GM10847 (cell line): ENCODE data around the gene KANSL1.

Experiments used
- POLR2A ChIP-seq: IDR thresholded peaks from 2 replicates; pipeline ENCODE4 v1.6.1; 2011; ENCODE audit not compliant: insufficient read length; ENCODE audit errors: extremely low read depth

The KANSL1 gene

GRCh38 chr17:46047398-46047797 is 145.8 kb downstream of the KANSL1 start:
- TF ChIP-seq POLR2A, result no peak

GRCh38 chr17:46046957-46047356 is 146.3 kb downstream of the KANSL1 start:
- TF ChIP-seq POLR2A, result no peak

- TF ChIP-seq POLR2A, result no peak
Measured at GRCh38 chr17:46045639-46046038, 147.6 kb downstream of the KANSL1 start.

GRCh38 chr17:46044989-46045388 is 148.2 kb downstream of the KANSL1 start:
- TF ChIP-seq POLR2A, result no peak

- TF ChIP-seq POLR2A, result no peak
Measured at GRCh38 chr17:46044286-46044928, 148.8 kb downstream of the KANSL1 start.

GRCh38 chr17:46043606-46044005 is 149.6 kb downstream of the KANSL1 start:
- TF ChIP-seq POLR2A, result no peak

- TF ChIP-seq POLR2A, result no peak
Measured at GRCh38 chr17:46042925-46043324, 150.3 kb downstream of the KANSL1 start.

- no peak for TF ChIP-seq POLR2A
Measured at GRCh38 chr17:46042246-46042645, 151.0 kb downstream of the KANSL1 start.

- TF ChIP-seq POLR2A, result no peak
Measured at GRCh38 chr17:46039592-46040186, 153.5 kb downstream of the KANSL1 start.

GRCh38 chr17:46038937-46039336 is 154.3 kb downstream of the KANSL1 start:
- no peak for TF ChIP-seq POLR2A

GRCh38 chr17:46038414-46038813 is 154.8 kb downstream of the KANSL1 start:
- TF ChIP-seq POLR2A, result no peak

GRCh38 chr17:46037722-46038255 is 155.4 kb downstream of the KANSL1 start:
- TF ChIP-seq POLR2A, result no peak

- TF ChIP-seq POLR2A, result no peak
Measured at GRCh38 chr17:46036491-46036890, 156.7 kb downstream of the KANSL1 start.

GRCh38 chr17:46035112-46035818 is 158.0 kb downstream of the KANSL1 start:
- no peak for TF ChIP-seq POLR2A

- TF ChIP-seq POLR2A, result no peak
Measured at GRCh38 chr17:46033392-46033791, 159.8 kb downstream of the KANSL1 start.

- no peak for TF ChIP-seq POLR2A
Measured at GRCh38 chr17:46032909-46033308, 160.3 kb downstream of the KANSL1 start.

- no peak for TF ChIP-seq POLR2A
Measured at GRCh38 chr17:46031920-46032319, 161.3 kb downstream of the KANSL1 start.

GRCh38 chr17:46031440-46031839 is 161.8 kb downstream of the KANSL1 start:
- TF ChIP-seq POLR2A, result no peak
